ENCODE data around the gene CFAP77.
"Not testable (repeated sequence)": the region's sequence is repeated elsewhere in the genome, so short reads cannot be mapped to it uniquely, and the experiment has no call there.

- TF ChIP-seq, protein P1, sequence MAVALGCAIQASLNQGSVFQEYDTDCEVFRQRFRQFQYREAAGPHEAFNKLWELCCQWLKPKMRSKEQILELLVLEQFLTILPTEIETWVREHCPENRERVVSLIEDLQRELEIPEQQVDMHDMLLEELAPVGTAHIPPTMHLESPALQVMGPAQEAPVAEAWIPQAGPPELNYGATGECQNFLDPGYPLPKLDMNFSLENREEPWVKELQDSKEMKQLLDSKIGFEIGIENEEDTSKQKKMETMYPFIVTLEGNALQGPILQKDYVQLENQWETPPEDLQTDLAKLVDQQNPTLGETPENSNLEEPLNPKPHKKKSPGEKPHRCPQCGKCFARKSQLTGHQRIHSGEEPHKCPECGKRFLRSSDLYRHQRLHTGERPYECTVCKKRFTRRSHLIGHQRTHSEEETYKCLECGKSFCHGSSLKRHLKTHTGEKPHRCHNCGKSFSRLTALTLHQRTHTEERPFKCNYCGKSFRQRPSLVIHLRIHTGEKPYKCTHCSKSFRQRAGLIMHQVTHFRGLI (CRISPR knock-in tag; IDR thresholded peaks at IDR 0.05), result not testable (repeated sequence)
- not testable (repeated sequence) for TF ChIP-seq MAZ (CRISPR knock-in tag; conservative IDR thresholded peaks at IDR 0.05 in 1 of 2, IDR thresholded peaks at IDR 0.05 in 1 of 2); CEBPB (tag; IDR thresholded peaks at IDR 0.05); CTCF (IDR thresholded peaks at IDR 0.05 in 2 of 3, conservative IDR thresholded peaks at IDR 0.05 in 1 of 3; ENCODE audit: insufficient read depth in 2 of 3, low read depth in 1 of 3, low read length in 3 of 3)
These were observed 158.8 kb downstream of the CFAP77 start for GRCh38 chr9:132568787-132569186.

Data from K562 (cell line).